HepG2 (cell line): ENCODE data around the gene MOGAT3. TPM values are rescaled to one million over a fixed set of nuclear protein-coding genes. Genes with fewer than 3 reads are reported as not detected.

Source experiments
- BRCA1 ChIP-seq: sonication (generic); formaldehyde crosslinking; IDR thresholded peaks from 2 replicates; pipeline ENCODE4 v1.4.0; 2020; ENCODE audit warnings: missing genetic modification reagents
- HMG20A ChIP-seq: IDR thresholded peaks from 2 replicates; pipeline ENCODE4 v1.6.1; 2016; ENCODE audit warnings: borderline replicate concordance
- HOMEZ ChIP-seq: IDR thresholded peaks from 2 replicates; pipeline ENCODE4 v1.6.1; 2016; ENCODE audit warnings: low read depth
- SNAPC4 ChIP-seq: sonication (generic); formaldehyde crosslinking; IDR thresholded peaks from 2 replicates; pipeline ENCODE4 v1.4.0; 2020; ENCODE audit warnings: mild to moderate bottlenecking, missing genetic modification reagents
- SPEN ChIP-seq: sonication (generic); formaldehyde crosslinking; IDR thresholded peaks from 2 replicates; pipeline ENCODE4 v1.5.1; 2020; ENCODE audit warnings: low read depth, mild to moderate bottlenecking, missing genetic modification reagents
- STAT5B ChIP-seq: sonication (generic); formaldehyde crosslinking; IDR thresholded peaks from 2 replicates; pipeline ENCODE4 v1.4.0; 2020; ENCODE audit warnings: missing genetic modification reagents
- ZHX2 ChIP-seq, 2 experiments: sonication (generic) in 1 of 2; formaldehyde crosslinking in 1 of 2; IDR thresholded peaks; 2 replicates each; pipeline versions ENCODE4 v1.6.1 to v1.9.0; 2014 to 2022; ENCODE audit warnings: antibody characterized with exemption in 1 of 2, borderline replicate concordance in 1 of 2, inconsistent platforms in 1 of 2, low read depth in 1 of 2, missing genetic modification reagents in 1 of 2
- ZNF256 ChIP-seq: sonication (generic); formaldehyde crosslinking; conservative IDR thresholded peaks from 2 replicates; pipeline ENCODE4 v1.4.0; 2020; ENCODE audit warnings: missing genetic modification reagents
- ZNF337 ChIP-seq: sonication (generic); formaldehyde crosslinking; IDR thresholded peaks from 2 replicates; pipeline ENCODE4 v1.5.1; 2020; ENCODE audit warnings: missing genetic modification reagents, low read depth, mild to moderate bottlenecking, borderline replicate concordance
- ZNF512B ChIP-seq: sonication (generic); formaldehyde crosslinking; IDR thresholded peaks from 2 replicates; pipeline ENCODE4 v1.5.1; 2020; ENCODE audit warnings: missing genetic modification reagents, mild to moderate bottlenecking, borderline replicate concordance
- ZNF773 ChIP-seq: sonication (generic); formaldehyde crosslinking; IDR thresholded peaks from 2 replicates; pipeline ENCODE4 v1.4.0; 2020; ENCODE audit warnings: missing genetic modification reagents, borderline replicate concordance
- polyA plus RNA-seq, 8 experiments: library from polyadenylated mRNA; depleted of rRNA in 3 of 8; stranded (reverse) in 7 of 8; unstranded in 1 of 8; fragments of >200 nt; fragmentation: Illumina TruSeq in 4 of 8; extraction: Trizol in 4 of 8; gene quantifications; 2 replicates each; pipeline versions ENCODE4 v1.2.1 to v1.2.3, GENCODE V29; 2011 to 2016; ENCODE audit warnings: low read depth in 4 of 8, missing spikeins in 1 of 8, mixed read lengths in 1 of 8; ENCODE audit not compliant: insufficient read depth in 1 of 8
- total RNA-seq, 5 experiments: library from RNA; depleted of rRNA; stranded (reverse); fragments of >200 nt; fragmentation: Illumina TruSeq; extraction: Trizol; gene quantifications; 2 replicates each; pipeline ENCODE4 v1.2.3, GENCODE V29; 2016; ENCODE audit warnings: low read depth in 1 of 5

Gene MOGAT3
- total and polyA plus RNA-seq, 2 of the 13 experiments (the other 11 are each of a cell fraction or from before 2014, with no cell fraction given): 22.5 to 30.5 TPM

DNA sequence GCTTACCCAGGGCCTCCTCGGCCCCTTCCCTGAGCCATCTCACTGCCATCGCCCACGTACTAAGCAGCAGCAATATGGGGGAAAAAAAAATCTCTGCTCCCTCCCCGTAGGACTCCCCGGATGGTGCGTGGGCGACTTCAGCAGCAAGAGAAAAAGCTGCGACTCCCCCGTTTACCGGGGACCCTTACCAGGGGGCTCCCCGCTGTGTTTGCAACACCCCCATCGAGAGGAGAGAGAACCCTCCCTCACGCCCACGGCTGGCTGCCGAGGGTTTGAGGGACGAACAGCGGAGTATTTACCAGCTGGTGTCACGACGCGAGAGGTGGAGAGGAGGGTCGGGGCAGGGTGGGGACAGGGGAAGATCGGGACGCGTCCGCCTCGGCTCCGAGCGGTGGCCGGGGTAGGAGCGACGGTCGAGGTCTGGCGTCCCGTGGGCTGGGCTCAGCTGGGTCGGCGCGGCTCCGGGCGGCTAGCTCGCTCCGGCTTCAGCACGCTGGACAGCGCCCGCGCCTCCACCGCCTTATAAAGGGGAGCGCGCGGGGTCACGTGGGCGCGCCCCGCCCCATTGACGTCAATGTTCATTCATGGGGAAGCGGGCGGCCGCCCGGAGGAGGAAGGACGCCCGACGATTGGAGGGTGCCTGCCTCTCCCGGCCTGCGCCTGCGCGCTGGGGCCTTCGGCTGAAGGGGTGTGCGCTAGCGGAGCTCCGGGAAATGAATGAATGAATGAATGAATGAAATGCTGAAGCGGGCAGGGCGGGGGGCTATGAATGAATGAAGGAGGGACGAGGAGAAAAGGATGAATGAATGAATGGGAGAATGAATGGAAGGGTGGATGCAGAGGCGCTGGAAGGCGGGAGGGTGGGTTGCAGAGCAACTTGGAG is 35.5 kb downstream of the MOGAT3 start, which contains the start of gene VGF (continued):
- no peak for TF ChIP-seq ZHX2 (IDR thresholded peaks at IDR 0.05; ENCODE audit: low read depth)
- TF ChIP-seq ZHX2 (CRISPR knock-in tag; IDR thresholded peaks at IDR 0.05; ENCODE audit: borderline replicate concordance): peak; percentile 99
- 0 out of 2 replicates have a peak, but pooled peaks have one; percentile 34 for TF ChIP-seq HMG20A (CRISPR knock-in tag)
- TF ChIP-seq ZNF337 (CRISPR knock-in tag): peak; percentile 93; the same call in 1 of the 2 replicates
- peak; percentile 94 for TF ChIP-seq SPEN (CRISPR knock-in tag)
- peak; percentile 99 for TF ChIP-seq BRCA1 (CRISPR knock-in tag)
- TF ChIP-seq ZNF256: peak; percentile 99
- TF ChIP-seq STAT5B (CRISPR knock-in tag): peak; percentile 97
- TF ChIP-seq SNAPC4 (CRISPR knock-in tag): peak; percentile 94
- 0 out of 2 replicates have a peak, but pooled peaks have one; percentile 61 for TF ChIP-seq ZNF512B (CRISPR knock-in tag)
- peak; percentile 99 for TF ChIP-seq ZNF773 (CRISPR knock-in tag)
- peak; percentile 74; the same call in 1 of the 2 replicates for TF ChIP-seq HOMEZ (CRISPR knock-in tag)
